HG02571 (cell line): Measurements from ENCODE around the gene MANSC1.

Experiments
- ATAC-seq: cut with Tn5 transposase; IDR thresholded peaks from one replicate; pipeline ENCODE4 v1.9.1; 2021; ENCODE audit warnings: mild to moderate bottlenecking, moderate library complexity; ENCODE audit not compliant: unreplicated experiment

Gene MANSC1

GRCh38 chr12:12349711-12350665 is at the start of gene MANSC1:
Gene MANSC1 (minus strand): TSS chr12:12350242. CDS start chr12:12343314, 6,928 bp downstream.
- ATAC-seq, result no peak

DNA sequence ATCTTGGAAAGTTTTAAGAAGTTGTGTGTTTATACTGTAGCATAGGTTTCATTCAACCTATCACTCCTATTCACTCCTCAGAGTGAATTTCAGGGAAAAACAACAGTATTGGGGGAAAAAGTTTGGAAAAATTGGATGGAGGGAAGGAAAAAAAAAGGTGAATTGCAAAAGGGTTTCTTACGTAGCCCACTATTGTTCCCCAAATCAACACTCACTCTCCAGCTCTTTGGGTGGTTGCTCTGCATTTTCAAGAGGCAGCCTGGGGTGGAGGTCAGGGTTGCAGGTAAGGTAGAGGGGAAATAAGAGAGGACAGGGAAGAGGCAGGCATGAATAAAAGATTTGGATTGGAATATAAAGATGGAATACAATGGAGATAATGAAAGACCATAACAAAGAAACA is 49.1 kb upstream of the MANSC1 start:
- no peak for ATAC-seq

DNA sequence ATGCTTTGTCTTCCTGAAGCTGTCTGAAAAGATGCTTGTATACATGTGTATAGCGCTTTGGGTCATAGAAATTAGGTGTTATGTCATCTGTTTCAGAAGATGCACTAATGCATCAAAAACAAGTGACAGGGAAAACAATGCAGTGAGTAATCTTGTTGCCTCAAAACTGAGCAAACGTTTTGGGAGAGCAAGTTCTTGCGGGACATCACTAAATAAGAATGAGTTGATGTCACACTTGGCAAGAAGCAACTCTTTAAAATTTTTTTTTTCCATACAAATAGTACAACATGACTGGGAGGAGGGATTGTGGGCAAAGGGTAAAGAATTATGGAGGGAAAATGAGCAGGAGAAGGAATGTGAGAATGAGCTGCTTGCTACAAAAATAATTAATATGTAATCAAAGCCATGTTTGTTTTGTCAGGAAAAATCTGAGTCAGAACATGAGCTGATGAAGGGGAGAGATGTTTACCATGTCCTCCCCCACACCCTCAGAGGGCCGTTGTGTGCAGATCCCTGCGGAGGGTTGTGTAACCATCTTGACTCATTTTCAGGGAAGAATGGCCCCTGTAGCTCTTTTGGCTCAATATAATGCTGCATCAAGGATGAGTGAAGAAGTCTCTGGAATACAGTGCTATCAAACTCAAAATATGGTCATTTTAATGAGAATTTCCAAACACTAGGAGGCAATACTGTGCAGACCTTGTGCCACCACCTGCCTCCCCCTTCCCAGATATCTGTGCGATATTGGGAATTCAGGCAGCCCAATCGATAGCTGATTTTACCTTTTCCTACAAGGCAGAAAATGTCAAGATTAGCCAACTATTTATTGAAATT is 48.2 kb upstream of the MANSC1 start:
- no peak for ATAC-seq

- ATAC-seq, result no peak
Observed at GRCh38 chr12:12397184-12397583, 47.1 kb upstream of the MANSC1 start.

DNA sequence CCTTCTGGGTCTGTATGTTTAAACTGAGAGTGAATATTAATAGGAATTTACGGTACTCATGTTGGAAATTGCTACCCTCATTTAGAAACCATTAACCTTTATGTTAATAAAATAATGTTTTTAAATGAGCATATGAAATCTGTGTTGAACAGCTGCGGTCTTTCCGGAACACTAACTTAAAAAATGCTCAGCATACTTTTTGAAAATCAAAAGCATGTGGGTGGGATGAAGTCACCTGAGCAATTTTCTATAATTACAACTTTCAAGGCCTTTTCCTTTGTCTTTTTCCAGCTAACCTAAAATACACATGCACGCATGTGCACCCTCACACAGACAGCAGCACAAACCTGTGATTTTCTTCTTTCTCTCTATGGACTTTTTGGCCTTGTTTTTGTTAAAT is 46.7 kb upstream of the MANSC1 start:
- no peak for ATAC-seq

DNA sequence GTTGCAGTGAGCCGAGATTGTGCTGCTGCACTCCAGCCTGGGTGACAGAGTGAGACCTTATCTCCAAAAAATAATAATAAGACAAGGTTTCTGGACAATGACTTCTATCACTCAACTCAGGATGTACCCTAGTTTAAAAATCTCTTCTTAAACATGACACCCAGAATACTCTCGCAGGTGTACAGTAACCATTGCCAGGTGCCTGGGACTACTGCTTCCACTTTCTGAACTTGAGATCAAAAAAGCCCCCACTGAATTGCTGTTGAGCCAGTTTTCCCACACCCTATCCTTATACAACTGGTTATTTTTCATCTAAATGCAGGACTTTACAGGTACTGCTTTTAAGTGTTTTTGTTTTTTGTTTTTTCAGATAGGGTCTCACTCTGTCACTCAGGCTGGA is 43.1 kb upstream of the MANSC1 start:
- no peak for ATAC-seq

GRCh38 chr12:12392413-12392812 is 42.4 kb upstream of the MANSC1 start:
- no peak for ATAC-seq

GRCh38 chr12:12387501-12387900 is 37.5 kb upstream of the MANSC1 start:
- no peak for ATAC-seq

GRCh38 chr12:12384571-12385340 is 34.7 kb upstream of the MANSC1 start:
- ATAC-seq, result no peak

DNA sequence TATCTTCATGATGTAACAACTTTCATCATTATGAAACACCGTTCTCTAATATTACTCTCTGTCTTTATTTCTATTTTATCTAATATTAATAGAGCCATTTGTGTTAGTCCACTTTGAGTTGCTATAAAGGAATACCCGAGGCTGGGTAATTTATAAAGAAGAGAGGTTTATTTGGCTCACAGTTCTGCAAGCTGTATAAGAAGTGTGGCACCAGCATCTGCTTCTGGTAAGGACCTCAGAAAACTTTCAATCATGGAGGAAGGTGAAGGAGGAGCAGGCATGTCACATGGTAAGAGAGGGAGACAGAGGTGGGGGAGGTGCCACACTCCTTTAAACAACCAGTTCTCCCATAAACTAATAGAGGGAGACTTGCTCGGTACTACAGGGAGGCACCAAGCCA is 31.9 kb upstream of the MANSC1 start:
- no peak for ATAC-seq

DNA sequence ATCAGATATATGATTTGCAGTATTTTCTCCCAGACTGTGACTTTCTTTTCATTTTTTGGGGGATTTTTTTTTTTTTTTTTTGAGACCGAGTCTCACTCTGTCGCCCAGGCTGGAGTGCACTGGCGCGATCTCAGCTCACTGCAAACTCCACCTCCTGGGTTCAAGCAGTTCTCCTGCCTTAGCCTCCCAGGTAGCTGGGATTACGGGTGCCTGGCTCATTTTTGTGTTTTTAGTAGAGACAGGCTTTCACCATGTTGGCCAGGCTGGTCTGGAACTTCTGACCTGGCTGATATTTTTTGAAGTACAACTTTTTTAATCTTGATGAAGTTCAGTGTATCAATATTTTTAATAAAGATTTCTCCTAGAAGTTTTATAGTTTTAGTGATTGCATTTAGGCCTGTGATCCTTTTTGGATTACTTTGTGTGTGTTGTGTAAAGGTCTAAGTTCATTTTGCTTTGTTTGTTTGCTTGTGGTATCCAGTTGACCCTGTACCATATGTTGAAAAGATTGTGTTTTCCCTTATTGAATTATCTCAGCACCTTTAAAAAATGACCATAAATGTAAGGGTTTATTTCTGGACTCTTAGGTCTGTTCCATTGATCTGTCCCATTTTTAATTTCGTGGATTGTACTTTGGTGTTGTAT is 31.0 kb upstream of the MANSC1 start:
- no peak for ATAC-seq

DNA sequence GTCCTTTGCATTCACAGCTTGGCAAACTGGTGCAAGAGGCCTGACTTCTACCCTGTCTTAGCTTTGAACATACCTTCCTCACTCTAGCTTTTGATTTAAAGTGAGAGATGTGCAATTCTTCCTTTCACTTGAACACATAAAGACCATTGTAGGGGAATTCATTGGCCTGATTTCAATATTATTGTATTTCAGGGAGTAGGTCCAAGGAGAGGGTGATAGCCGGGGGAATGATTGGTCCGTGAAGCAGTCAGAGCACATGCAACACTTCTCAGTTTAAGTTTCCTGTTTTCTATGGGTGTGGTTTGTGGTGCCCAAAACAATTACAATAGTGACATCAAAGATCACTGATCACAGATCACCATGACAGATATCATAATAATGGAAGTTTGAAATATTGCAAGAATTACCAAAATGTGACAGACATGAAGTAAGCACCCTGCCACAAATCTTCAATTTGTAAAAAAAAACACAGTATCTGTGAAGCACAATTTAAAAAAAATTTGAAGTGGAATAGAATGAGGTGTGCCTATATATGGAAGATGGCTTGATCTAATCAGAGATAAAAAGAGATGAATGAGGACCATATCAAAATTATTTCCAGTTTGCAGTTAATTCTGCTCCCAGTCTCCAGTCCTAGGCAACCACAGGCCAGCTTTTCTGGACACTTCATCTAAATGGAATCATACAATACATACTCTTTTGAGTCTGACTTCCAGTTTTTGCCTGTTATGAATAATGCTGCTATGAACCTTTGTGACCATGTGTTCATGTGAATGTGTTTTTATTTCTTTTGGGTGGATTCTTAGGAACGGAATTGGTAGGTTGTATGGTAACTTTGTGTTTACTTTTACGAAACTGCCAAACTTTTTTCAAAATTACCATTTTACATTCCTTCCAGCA is 30.0 kb upstream of the MANSC1 start:
- no peak for ATAC-seq

GRCh38 chr12:12378616-12379015 is 28.6 kb upstream of the MANSC1 start:
- ATAC-seq, result no peak

DNA sequence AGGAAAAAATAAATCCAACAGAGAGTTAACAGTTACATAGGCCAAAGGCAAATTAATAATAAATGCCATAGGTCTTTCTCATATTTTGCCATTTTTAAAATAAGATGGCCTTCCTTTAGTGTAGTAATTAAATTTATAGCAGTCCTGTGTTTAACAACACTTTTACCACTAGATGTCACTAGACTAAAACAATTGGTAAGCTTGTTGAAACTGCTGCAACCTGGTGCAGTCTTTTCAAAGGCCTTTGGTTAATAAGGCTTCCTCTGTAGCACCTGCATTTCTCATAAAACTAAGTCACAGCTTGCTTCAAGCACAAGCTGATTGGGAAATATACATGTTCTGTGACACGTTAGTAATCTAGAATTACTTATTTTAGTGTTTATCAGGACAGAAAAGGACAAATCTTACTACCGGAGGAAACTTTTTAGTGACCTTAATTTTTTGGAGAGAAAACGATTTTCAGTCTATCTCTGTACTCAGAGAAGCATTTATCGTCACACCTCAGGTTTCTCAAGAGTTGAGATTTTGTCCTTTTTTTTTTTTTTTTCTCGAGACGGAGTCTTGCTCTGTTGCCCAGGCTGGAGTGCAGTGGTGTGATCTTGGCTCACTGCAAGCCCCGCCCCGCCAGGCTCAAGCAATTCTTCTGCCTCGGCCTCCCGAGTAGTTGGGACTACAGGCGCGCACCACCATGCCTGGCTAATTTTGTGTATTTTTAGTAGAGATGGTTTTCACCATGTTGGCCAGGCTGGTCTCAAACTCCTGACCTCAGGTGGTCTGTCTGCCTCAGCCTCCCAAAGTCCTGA is 26.8 kb upstream of the MANSC1 start:
- ATAC-seq, result no peak

- ATAC-seq, result no peak
Observed at GRCh38 chr12:12372946-12373722, 23.1 kb upstream of the MANSC1 start.

- ATAC-seq, result no peak
Observed at GRCh38 chr12:12367482-12367998, 17.5 kb upstream of the MANSC1 start.

GRCh38 chr12:12366701-12367481 is 16.8 kb upstream of the MANSC1 start:
- no peak for ATAC-seq
